WTC11 (cell line): ENCODE measurements around the gene PHACTR3. TPM values are rescaled to one million over a fixed set of nuclear protein-coding genes. Genes with fewer than 3 reads are reported as not detected.

Source experiments
- ATAC-seq: fragments of 200-7000 bp; cut with Tn5 transposase; 2 replicates; pipeline ENCODE4 v1.10.0; 2021; ENCODE audit warnings: mild to moderate bottlenecking, moderate library complexity
- CTCF ChIA-PET: fragments of 300-600 bp; sonication (Branson Sonifier 250); formaldehyde crosslinking; loops from one replicate; lab custom pipeline; 2021; ENCODE audit warnings: antibody characterized with exemption; lab: Charles Lee
- POLR2A ChIA-PET: fragments of 350-600 bp; sonication (Branson Sonifier 250); formaldehyde crosslinking; loops from one replicate; lab custom pipeline; 2021; ENCODE audit warnings: antibody characterized with exemption; lab: Charles Lee
- DNase-seq: peaks from one replicate; pipeline ENCODE4 v3.0.0; 2021; ENCODE audit warnings: low spot score
- H3K27ac Mint-ChIP-seq: 2 replicates; pipeline ENCODE4 v1.8.0; 2021; ENCODE audit warnings: mixed read lengths
- H3K27me3 Mint-ChIP-seq: 2 replicates; pipeline ENCODE4 v1.8.0; 2021; ENCODE audit warnings: low read depth, mild to moderate bottlenecking, moderate library complexity, mixed read lengths
- H3K36me3 Mint-ChIP-seq: 2 replicates; pipeline ENCODE4 v1.8.0; 2021; ENCODE audit warnings: mixed read lengths
- H3K4me1 Mint-ChIP-seq: 2 replicates; pipeline ENCODE4 v1.8.0; 2022; ENCODE audit warnings: mixed read lengths
- H3K4me3 Mint-ChIP-seq: 2 replicates; pipeline ENCODE4 v1.8.0; 2021; ENCODE audit warnings: mild to moderate bottlenecking, moderate library complexity, mixed read lengths
- H3K9me3 Mint-ChIP-seq: 2 replicates; pipeline ENCODE4 v1.8.0; 2021; ENCODE audit warnings: mixed read lengths
- ATF3 ChIP-seq: sonication (generic); formaldehyde crosslinking; conservative IDR thresholded peaks from 2 replicates; pipeline ENCODE4 v1.8.1; 2022; ENCODE audit warnings: mild to moderate bottlenecking, missing genetic modification reagents
- CREB1 ChIP-seq: sonication (generic); formaldehyde crosslinking; IDR thresholded peaks from 2 replicates; pipeline ENCODE4 v1.8.0; 2023; ENCODE audit warnings: mild to moderate bottlenecking, missing genetic modification reagents
- EMX1 ChIP-seq: fragments of 250-450 bp; sonication (Bioruptor Pico); IDR thresholded peaks from 2 replicates; pipeline ENCODE4 v1.8.0; 2021; ENCODE audit warnings: mild to moderate bottlenecking
- ESRRA ChIP-seq: sonication (generic); formaldehyde crosslinking; IDR thresholded peaks from 2 replicates; pipeline ENCODE4 v1.8.1; 2022; ENCODE audit warnings: mild to moderate bottlenecking, missing genetic modification reagents, borderline replicate concordance
- FOXP1 ChIP-seq: sonication (generic); formaldehyde crosslinking; IDR thresholded peaks from 2 replicates; pipeline ENCODE4 v1.8.0; 2022; ENCODE audit warnings: missing genetic modification reagents, mild to moderate bottlenecking, moderate library complexity, borderline replicate concordance
- GRHL2 ChIP-seq: fragments of 250-450 bp; sonication (Bioruptor Pico); IDR thresholded peaks from 2 replicates; pipeline ENCODE4 v1.8.0; 2022; ENCODE audit warnings: mild to moderate bottlenecking, moderate library complexity; ENCODE audit not compliant: insufficient replicate concordance, severe bottlenecking
- HMGA2 ChIP-seq: fragments of 250-450 bp; sonication (Bioruptor Pico); IDR thresholded peaks from 2 replicates; pipeline ENCODE4 v1.4.0; 2021; ENCODE audit warnings: mild to moderate bottlenecking, moderate library complexity
- MXD4 ChIP-seq: fragments of 250-450 bp; sonication (Bioruptor Pico); IDR thresholded peaks from 2 replicates; pipeline ENCODE4 v1.8.0; 2021; ENCODE audit warnings: mild to moderate bottlenecking, moderate library complexity, borderline replicate concordance
- NFATC4 ChIP-seq: fragments of 250-450 bp; sonication (Bioruptor Pico); IDR thresholded peaks from 2 replicates; pipeline ENCODE4 v1.9.0; 2021; ENCODE audit warnings: mild to moderate bottlenecking
- RELA ChIP-seq: sonication (generic); formaldehyde crosslinking; IDR thresholded peaks from 2 replicates; pipeline ENCODE4 v1.8.1; 2022; ENCODE audit warnings: missing genetic modification reagents, mild to moderate bottlenecking, borderline replicate concordance
- SOX15 ChIP-seq: fragments of 250-450 bp; sonication (Bioruptor Pico); IDR thresholded peaks from 2 replicates; pipeline ENCODE4 v1.9.0; 2021; ENCODE audit warnings: mild to moderate bottlenecking
- TCF7 ChIP-seq: sonication (generic); formaldehyde crosslinking; IDR thresholded peaks from 2 replicates; pipeline ENCODE4 v1.8.0; 2022; ENCODE audit warnings: mild to moderate bottlenecking, low read depth, missing genetic modification reagents, moderate library complexity
- TEAD4 ChIP-seq: sonication (generic); formaldehyde crosslinking; IDR thresholded peaks from 2 replicates; pipeline ENCODE4 v1.8.0; 2022; ENCODE audit warnings: mild to moderate bottlenecking, missing genetic modification reagents
- USF2 ChIP-seq: sonication (generic); formaldehyde crosslinking; IDR thresholded peaks from 2 replicates; pipeline ENCODE4 v1.8.1; 2023; ENCODE audit warnings: mild to moderate bottlenecking, missing genetic modification reagents, moderate library complexity
- ZBTB21 ChIP-seq: sonication (generic); formaldehyde crosslinking; IDR thresholded peaks from 2 replicates; pipeline ENCODE4 v1.8.1; 2023; ENCODE audit warnings: mild to moderate bottlenecking, missing genetic modification reagents, borderline replicate concordance
- ZMAT4 ChIP-seq: fragments of 250-450 bp; sonication (Bioruptor Pico); IDR thresholded peaks from 2 replicates; pipeline ENCODE4 v1.9.0; 2021; ENCODE audit warnings: mild to moderate bottlenecking
- ZNF121 ChIP-seq: sonication (generic); formaldehyde crosslinking; IDR thresholded peaks from 2 replicates; pipeline ENCODE4 v1.8.0; 2023; ENCODE audit warnings: missing genetic modification reagents
- ZNF138 ChIP-seq: sonication (generic); formaldehyde crosslinking; conservative IDR thresholded peaks from 2 replicates; pipeline ENCODE4 v1.8.1; 2022; ENCODE audit warnings: mild to moderate bottlenecking, moderate library complexity, missing genetic modification reagents
- ZNF671 ChIP-seq: fragments of 250-450 bp; sonication (Bioruptor Pico); IDR thresholded peaks from 2 replicates; pipeline ENCODE4 v1.8.0; 2021; ENCODE audit warnings: mild to moderate bottlenecking
- total RNA-seq: library from RNA; stranded (reverse); gene quantifications from 3 replicates; pipeline ENCODE4 v1.2.3, GENCODE V29; 2021
- TF ChIP-seq, protein P1 (sequence below): sonication (generic); formaldehyde crosslinking; IDR thresholded peaks from 2 replicates; pipeline ENCODE4 v1.8.1; 2022; ENCODE audit warnings: low read depth, missing genetic modification reagents, borderline replicate concordance
- TF ChIP-seq, protein P2 (sequence below): fragments of 250-450 bp; sonication (Bioruptor Pico); IDR thresholded peaks from 2 replicates; pipeline ENCODE4 v2.1.2; 2022; ENCODE audit warnings: mild to moderate bottlenecking, moderate library complexity
- TF ChIP-seq, protein P3 (sequence below): sonication (generic); formaldehyde crosslinking; IDR thresholded peaks from 2 replicates; pipeline ENCODE4 v1.8.1; 2022; ENCODE audit warnings: mild to moderate bottlenecking, moderate library complexity, missing genetic modification reagents
- TF ChIP-seq, protein P4 (sequence below): sonication (generic); formaldehyde crosslinking; IDR thresholded peaks from 2 replicates; pipeline ENCODE4 v1.8.0; 2023; ENCODE audit warnings: mild to moderate bottlenecking, missing genetic modification reagents

PHACTR3 gene
- total RNA-seq, 1 experiment from 2014 or later = 0.28 TPM

GRCh38 chr20:59743308-59743707 is 139.0 kb downstream of the PHACTR3 start (continued):
- TF ChIP-seq FOXP1 (no peak), ZNF138 (no peak), NFATC4 (CRISPR knock-in tag) (no peak), TCF7 (CRISPR knock-in tag) (no peak), ZNF121 (no peak), ZBTB21 (CRISPR knock-in tag) (no peak)
- TF ChIP-seq, protein P1, sequence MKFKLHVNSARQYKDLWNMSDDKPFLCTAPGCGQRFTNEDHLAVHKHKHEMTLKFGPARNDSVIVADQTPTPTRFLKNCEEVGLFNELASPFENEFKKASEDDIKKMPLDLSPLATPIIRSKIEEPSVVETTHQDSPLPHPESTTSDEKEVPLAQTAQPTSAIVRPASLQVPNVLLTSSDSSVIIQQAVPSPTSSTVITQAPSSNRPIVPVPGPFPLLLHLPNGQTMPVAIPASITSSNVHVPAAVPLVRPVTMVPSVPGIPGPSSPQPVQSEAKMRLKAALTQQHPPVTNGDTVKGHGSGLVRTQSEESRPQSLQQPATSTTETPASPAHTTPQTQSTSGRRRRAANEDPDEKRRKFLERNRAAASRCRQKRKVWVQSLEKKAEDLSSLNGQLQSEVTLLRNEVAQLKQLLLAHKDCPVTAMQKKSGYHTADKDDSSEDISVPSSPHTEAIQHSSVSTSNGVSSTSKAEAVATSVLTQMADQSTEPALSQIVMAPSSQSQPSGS (CRISPR knock-in tag) = no peak

- no peaks in the 10 kb centered on the region for H3K4me1 Mint-ChIP-seq
- H3K9me3 Mint-ChIP-seq = no peaks in the 10 kb centered on the region
- CTCF ChIA-PET = interaction anchor here (0.6 to 1.3 kb wide), 5 partner anchors 8 to 139 kb away, joined by 3 read pairs; no protein-coding TSS in a partner anchor
- DNase-seq (peak; percentile 54), ATAC-seq (peak; percentile 92)
- POLR2A ChIA-PET = no interaction called here
- TF ChIP-seq, protein P2, sequence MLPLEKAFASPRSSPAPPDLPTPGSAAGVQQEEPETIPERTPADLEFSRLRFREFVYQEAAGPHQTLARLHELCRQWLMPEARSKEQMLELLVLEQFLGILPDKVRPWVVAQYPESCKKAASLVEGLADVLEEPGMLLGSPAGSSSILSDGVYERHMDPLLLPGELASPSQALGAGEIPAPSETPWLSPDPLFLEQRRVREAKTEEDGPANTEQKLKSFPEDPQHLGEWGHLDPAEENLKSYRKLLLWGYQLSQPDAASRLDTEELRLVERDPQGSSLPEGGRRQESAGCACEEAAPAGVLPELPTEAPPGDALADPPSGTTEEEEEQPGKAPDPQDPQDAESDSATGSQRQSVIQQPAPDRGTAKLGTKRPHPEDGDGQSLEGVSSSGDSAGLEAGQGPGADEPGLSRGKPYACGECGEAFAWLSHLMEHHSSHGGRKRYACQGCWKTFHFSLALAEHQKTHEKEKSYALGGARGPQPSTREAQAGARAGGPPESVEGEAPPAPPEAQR (CRISPR knock-in tag) = no peak
- TF ChIP-seq EMX1 (CRISPR knock-in tag) = no peak
- peaks cover 23% of the 10 kb centered on the region for H3K27me3 Mint-ChIP-seq
- H3K36me3 Mint-ChIP-seq = no peaks in the 10 kb centered on the region
- no peak overlapping the region for H3K27ac Mint-ChIP-seq
- no peak overlapping the region for H3K4me3 Mint-ChIP-seq
Observed at GRCh38 chr20:59743767-59744485, 139.6 kb downstream of the PHACTR3 start.

GRCh38 chr20:59744756-59745155 is 140.4 kb downstream of the PHACTR3 start:
- ATAC-seq = no peak
- Mint-ChIP-seq H3K4me3 (no peak overlapping the region), H3K36me3 (no peaks in the 10 kb centered on the region), H3K4me1 (no peaks in the 10 kb centered on the region), H3K27ac (no peak overlapping the region), H3K9me3 (no peaks in the 10 kb centered on the region), H3K27me3 (peaks cover 24% of the 10 kb centered on the region)
- CTCF ChIA-PET = interaction anchor here (0.6 to 1.3 kb wide), 5 partner anchors 9 to 140 kb away, joined by 3 read pairs; no protein-coding TSS in a partner anchor
- no peak for DNase-seq
- POLR2A ChIA-PET = no interaction called here
- TF ChIP-seq RELA (CRISPR knock-in tag) = no peak
- no peak for TF ChIP-seq NFATC4 (CRISPR knock-in tag)
- no peak for TF ChIP-seq HMGA2 (CRISPR knock-in tag)
- TF ChIP-seq ATF3 (CRISPR knock-in tag) = no peak
- TF ChIP-seq TEAD4 (CRISPR knock-in tag) = no peak
- TF ChIP-seq, protein P3, sequence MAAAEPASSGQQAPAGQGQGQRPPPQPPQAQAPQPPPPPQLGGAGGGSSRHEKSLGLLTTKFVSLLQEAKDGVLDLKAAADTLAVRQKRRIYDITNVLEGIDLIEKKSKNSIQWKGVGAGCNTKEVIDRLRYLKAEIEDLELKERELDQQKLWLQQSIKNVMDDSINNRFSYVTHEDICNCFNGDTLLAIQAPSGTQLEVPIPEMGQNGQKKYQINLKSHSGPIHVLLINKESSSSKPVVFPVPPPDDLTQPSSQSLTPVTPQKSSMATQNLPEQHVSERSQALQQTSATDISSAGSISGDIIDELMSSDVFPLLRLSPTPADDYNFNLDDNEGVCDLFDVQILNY (CRISPR knock-in tag) = no peak
- TF ChIP-seq ZMAT4 (CRISPR knock-in tag) = no peak
- no peak for TF ChIP-seq ESRRA (CRISPR knock-in tag)
- TF ChIP-seq SOX15 = no peak
- TF ChIP-seq GRHL2 (CRISPR knock-in tag) = no peak
- no peak for TF ChIP-seq USF2 (CRISPR knock-in tag)
- TF ChIP-seq ZNF671 (CRISPR knock-in tag) = no peak
- no peak for TF ChIP-seq CREB1 (CRISPR knock-in tag)
- no peak for TF ChIP-seq MXD4 (CRISPR knock-in tag)
- TF ChIP-seq, protein P4, sequence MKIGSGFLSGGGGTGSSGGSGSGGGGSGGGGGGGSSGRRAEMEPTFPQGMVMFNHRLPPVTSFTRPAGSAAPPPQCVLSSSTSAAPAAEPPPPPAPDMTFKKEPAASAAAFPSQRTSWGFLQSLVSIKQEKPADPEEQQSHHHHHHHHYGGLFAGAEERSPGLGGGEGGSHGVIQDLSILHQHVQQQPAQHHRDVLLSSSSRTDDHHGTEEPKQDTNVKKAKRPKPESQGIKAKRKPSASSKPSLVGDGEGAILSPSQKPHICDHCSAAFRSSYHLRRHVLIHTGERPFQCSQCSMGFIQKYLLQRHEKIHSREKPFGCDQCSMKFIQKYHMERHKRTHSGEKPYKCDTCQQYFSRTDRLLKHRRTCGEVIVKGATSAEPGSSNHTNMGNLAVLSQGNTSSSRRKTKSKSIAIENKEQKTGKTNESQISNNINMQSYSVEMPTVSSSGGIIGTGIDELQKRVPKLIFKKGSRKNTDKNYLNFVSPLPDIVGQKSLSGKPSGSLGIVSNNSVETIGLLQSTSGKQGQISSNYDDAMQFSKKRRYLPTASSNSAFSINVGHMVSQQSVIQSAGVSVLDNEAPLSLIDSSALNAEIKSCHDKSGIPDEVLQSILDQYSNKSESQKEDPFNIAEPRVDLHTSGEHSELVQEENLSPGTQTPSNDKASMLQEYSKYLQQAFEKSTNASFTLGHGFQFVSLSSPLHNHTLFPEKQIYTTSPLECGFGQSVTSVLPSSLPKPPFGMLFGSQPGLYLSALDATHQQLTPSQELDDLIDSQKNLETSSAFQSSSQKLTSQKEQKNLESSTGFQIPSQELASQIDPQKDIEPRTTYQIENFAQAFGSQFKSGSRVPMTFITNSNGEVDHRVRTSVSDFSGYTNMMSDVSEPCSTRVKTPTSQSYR = no peak
